ENCODE results near the gene PRLH. TPM values are rescaled to one million over a fixed set of nuclear protein-coding genes. Genes with fewer than 3 reads are reported as not detected.

The PRLH gene
- total and polyA plus RNA-seq, 2 of the 13 experiments (the other 11 are each of a cell fraction or from before 2014, with no cell fraction given), result not detected

DNA sequence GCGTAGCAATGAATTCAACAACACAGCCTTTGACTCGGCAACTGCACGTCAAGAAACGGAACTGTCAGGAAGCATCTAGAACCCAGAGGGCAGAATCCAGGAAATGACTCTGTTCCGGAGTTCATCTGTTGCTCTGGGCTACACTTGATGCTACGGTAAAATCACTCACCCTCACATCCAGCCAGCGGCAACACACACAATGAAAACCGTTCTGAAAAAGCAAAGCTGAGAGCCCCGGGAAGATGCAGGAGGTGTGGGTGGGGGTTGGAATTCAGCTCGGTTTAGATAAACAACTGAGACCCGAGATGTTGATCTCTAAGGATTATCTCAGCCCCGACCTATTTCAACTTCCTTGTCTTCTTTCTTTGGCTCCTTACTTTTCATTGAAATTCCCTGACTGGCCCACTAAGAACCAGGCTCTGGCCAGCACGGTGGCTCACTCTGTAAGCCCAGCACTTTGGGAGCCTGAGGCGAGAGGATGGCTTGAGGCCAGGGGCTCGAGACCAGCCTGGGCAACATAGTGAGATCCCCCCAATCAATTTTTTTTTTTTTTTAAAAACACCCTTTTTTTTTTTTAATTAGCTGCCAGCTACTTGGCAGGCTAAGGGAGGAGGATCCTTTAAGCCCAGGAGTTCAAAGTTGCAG is 37.5 kb downstream of the PRLH start:
- ATAC-seq (no peak), FAIRE-seq (no peak), DNase-seq (ENCODE audit: low spot score) (peak; percentile 40)
- Histone ChIP-seq H3K9me3 (ENCODE audit: low read length) (no peaks in the 10 kb centered on the region), H3K27ac (ENCODE audit: extremely low read length, insufficient read depth, low read length) (no peak overlapping the region), H3K4me1 (ENCODE audit: insufficient read depth, low read length) (peaks cover 69% of the 10 kb centered on the region), H3K27me3 (ENCODE audit: control insufficient read depth in 1 of 2, insufficient read depth in 2 of 2, low read length in 2 of 2) (peaks cover 5 to 6% of the 10 kb centered on the region in 2 experiments; a peak in 4 of 5 replicates), H2AFZ (ENCODE audit: low read length) (peak overlapping the region; percentile 8), H3K4me3 (replicated peaks in 1 of 3; ENCODE audit: insufficient read depth in 1 of 3, low read depth in 2 of 3, low read length in 3 of 3) (peak overlapping the region in 1 of 3 experiments; percentile 14; a peak in 1 of 6 replicates), H3K36me3 (replicated peaks in 1 of 2; ENCODE audit: control insufficient read depth in 1 of 2, insufficient read depth in 2 of 2, low read length in 2 of 2) (no peaks in the 10 kb centered on the region), H3K79me2 (ENCODE audit: insufficient read depth, low read length) (peaks cover 2% of the 10 kb centered on the region), H3K4me2 (ENCODE audit: low read depth, low read length) (peak overlapping the region; percentile 57), H4K20me1 (ENCODE audit: insufficient read depth, low read length) (no peaks in the 10 kb centered on the region), H3K9ac (ENCODE audit: insufficient read depth, low read depth, low read length) (peak overlapping the region; percentile 38; the same call in 1 of the 2 replicates)
- in situ Hi-C loops (cut with HindIII; ENCODE audit: extremely low pct_ligation_motif_present, low pct_unique_long_range_greater_than_20kb), result loop anchor here (5.0 kb wide), 1 partner anchor 138 kb away; no protein-coding TSS in a partner anchor
- intact Hi-C loops (cut with micrococcal nuclease; ENCODE audit: unreplicated experiment), result loop anchor here (1.0 to 2.0 kb wide), 2 partner anchors 69 to 170 kb away; no protein-coding TSS in a partner anchor
- 12% methylated on average over 15 of the region's 15 CpGs for WGBS (ENCODE audit: low lambda C conversion rate)
- BruUV-seq (replicated peaks), result no TSS peak
- POLR2A ChIA-PET, result no interaction called here
- CTCF ChIA-PET (ENCODE audit: low intra/inter-chr PET ratio, low total read pairs), result interaction anchor here (2.8 kb wide), 1 partner anchor 141 kb away, joined by 22 read pairs; no protein-coding TSS in a partner anchor
- TF ChIP-seq MTF1 (CRISPR knock-in tag; IDR thresholded peaks at IDR 0.05) (no peak), HOXA3 (CRISPR knock-in tag; IDR thresholded peaks at IDR 0.05) (no peak), MYC (CRISPR knock-in tag; IDR thresholded peaks at IDR 0.05; ENCODE audit: borderline replicate concordance) (no peak), ELF4 (CRISPR knock-in tag; IDR thresholded peaks at IDR 0.05; ENCODE audit: borderline replicate concordance) (no peak), ZNF430 (CRISPR knock-in tag; IDR thresholded peaks at IDR 0.05) (no peak), BCL6 (CRISPR knock-in tag; IDR thresholded peaks at IDR 0.05) (peak; percentile 36; the same call in 1 of the 2 replicates), HNRNPH1 (optimal IDR thresholded peaks at IDR 0.05; ENCODE audit: low read depth, low read length) (no peak), ZFP1 (CRISPR knock-in tag; IDR thresholded peaks at IDR 0.05) (no peak), NPAS2 (CRISPR knock-in tag; IDR thresholded peaks at IDR 0.05; ENCODE audit: borderline replicate concordance) (no peak), ZBTB3 (CRISPR knock-in tag; IDR thresholded peaks at IDR 0.05; ENCODE audit: borderline replicate concordance, low read depth) (no peak), ZNF24 (IDR thresholded peaks at IDR 0.05) (no peak), ZNF7 (CRISPR knock-in tag; IDR thresholded peaks at IDR 0.05) (no peak), REL (CRISPR knock-in tag; conservative IDR thresholded peaks at IDR 0.05) (no peak), ZNF251 (CRISPR knock-in tag; IDR thresholded peaks at IDR 0.05) (no peak), ZNF350 (CRISPR knock-in tag; IDR thresholded peaks at IDR 0.05; ENCODE audit: borderline replicate concordance, low read depth) (0 out of 2 replicates have a peak, but pooled peaks have one; percentile 17), PRPF4 (IDR thresholded peaks at IDR 0.05; ENCODE audit: low read depth, low read length, poor library complexity, severe bottlenecking) (no peak)
- TF ChIP-seq, protein P1, sequence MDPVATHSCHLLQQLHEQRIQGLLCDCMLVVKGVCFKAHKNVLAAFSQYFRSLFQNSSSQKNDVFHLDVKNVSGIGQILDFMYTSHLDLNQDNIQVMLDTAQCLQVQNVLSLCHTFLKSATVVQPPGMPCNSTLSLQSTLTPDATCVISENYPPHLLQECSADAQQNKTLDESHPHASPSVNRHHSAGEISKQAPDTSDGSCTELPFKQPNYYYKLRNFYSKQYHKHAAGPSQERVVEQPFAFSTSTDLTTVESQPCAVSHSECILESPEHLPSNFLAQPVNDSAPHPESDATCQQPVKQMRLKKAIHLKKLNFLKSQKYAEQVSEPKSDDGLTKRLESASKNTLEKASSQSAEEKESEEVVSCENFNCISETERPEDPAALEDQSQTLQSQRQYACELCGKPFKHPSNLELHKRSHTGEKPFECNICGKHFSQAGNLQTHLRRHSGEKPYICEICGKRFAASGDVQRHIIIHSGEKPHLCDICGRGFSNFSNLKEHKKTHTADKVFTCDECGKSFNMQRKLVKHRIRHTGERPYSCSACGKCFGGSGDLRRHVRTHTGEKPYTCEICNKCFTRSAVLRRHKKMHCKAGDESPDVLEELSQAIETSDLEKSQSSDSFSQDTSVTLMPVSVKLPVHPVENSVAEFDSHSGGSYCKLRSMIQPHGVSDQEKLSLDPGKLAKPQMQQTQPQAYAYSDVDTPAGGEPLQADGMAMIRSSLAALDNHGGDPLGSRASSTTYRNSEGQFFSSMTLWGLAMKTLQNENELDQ (CRISPR knock-in tag; IDR thresholded peaks at IDR 0.05; ENCODE audit: borderline replicate concordance), result no peak
- TF ChIP-seq, protein P2, sequence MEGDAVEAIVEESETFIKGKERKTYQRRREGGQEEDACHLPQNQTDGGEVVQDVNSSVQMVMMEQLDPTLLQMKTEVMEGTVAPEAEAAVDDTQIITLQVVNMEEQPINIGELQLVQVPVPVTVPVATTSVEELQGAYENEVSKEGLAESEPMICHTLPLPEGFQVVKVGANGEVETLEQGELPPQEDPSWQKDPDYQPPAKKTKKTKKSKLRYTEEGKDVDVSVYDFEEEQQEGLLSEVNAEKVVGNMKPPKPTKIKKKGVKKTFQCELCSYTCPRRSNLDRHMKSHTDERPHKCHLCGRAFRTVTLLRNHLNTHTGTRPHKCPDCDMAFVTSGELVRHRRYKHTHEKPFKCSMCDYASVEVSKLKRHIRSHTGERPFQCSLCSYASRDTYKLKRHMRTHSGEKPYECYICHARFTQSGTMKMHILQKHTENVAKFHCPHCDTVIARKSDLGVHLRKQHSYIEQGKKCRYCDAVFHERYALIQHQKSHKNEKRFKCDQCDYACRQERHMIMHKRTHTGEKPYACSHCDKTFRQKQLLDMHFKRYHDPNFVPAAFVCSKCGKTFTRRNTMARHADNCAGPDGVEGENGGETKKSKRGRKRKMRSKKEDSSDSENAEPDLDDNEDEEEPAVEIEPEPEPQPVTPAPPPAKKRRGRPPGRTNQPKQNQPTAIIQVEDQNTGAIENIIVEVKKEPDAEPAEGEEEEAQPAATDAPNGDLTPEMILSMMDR (CRISPR knock-in tag; IDR thresholded peaks at IDR 0.05), result no peak
- TF ChIP-seq, protein P3, sequence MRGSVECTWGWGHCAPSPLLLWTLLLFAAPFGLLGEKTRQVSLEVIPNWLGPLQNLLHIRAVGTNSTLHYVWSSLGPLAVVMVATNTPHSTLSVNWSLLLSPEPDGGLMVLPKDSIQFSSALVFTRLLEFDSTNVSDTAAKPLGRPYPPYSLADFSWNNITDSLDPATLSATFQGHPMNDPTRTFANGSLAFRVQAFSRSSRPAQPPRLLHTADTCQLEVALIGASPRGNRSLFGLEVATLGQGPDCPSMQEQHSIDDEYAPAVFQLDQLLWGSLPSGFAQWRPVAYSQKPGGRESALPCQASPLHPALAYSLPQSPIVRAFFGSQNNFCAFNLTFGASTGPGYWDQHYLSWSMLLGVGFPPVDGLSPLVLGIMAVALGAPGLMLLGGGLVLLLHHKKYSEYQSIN (CRISPR knock-in tag; IDR thresholded peaks at IDR 0.05; ENCODE audit: borderline replicate concordance), result no peak
